K562 (cell line): ENCODE data around the gene VKORC1. TPM values are rescaled to one million over a fixed set of nuclear protein-coding genes. Genes with fewer than 3 reads are reported as not detected.

Experiments used
- AFF4 ChIP-seq: sonication (generic); formaldehyde crosslinking; IDR thresholded peaks from 2 replicates; pipeline ENCODE4 v1.8.0; 2023; ENCODE audit warnings: mild to moderate bottlenecking, missing genetic modification reagents
- ARHGAP35 ChIP-seq: fragments of 450-650 bp; IDR thresholded peaks from 2 replicates; pipeline ENCODE4 v1.6.1; 2018; ENCODE audit not compliant: partially characterized antibody
- BACH1 ChIP-seq: fragments of 200-800 bp; sonication (Bioruptor generic); IDR thresholded peaks from 2 replicates; pipeline ENCODE4 v1.6.1; 2016; ENCODE audit warnings: missing genetic modification characterization, missing compliant biosample characterization
- BDP1 ChIP-seq: IDR thresholded peaks from 3 replicates; pipeline ENCODE4 v1.6.1; 2011; ENCODE audit not compliant: insufficient read length, insufficient read depth
- HDAC2 ChIP-seq: fragments of 450-650 bp; IDR thresholded peaks from 2 replicates; pipeline ENCODE4 v1.6.1; 2016; ENCODE audit warnings: mild to moderate bottlenecking
- HNRNPL ChIP-seq: fragments of 200-400 bp; formaldehyde crosslinking; IDR thresholded peaks from 2 replicates; pipeline ENCODE4 v1.6.1; 2017; ENCODE audit warnings: low read depth, mild to moderate bottlenecking, low read length
- IFI16 ChIP-seq: fragments of 250-450 bp; sonication (Bioruptor Pico); IDR thresholded peaks from 2 replicates; pipeline ENCODE4 v2.1.2; 2022; ENCODE audit warnings: mild to moderate bottlenecking, inconsistent platforms
- ILF3 ChIP-seq: fragments of 450-650 bp; IDR thresholded peaks from 2 replicates; pipeline ENCODE4 v1.6.1; 2018; ENCODE audit warnings: antibody characterized with exemption, mild to moderate bottlenecking, moderate library complexity, borderline replicate concordance
- KAT7 ChIP-seq: sonication (generic); formaldehyde crosslinking; IDR thresholded peaks from 2 replicates; pipeline ENCODE4 v1.8.0; 2022; ENCODE audit warnings: missing genetic modification reagents, mild to moderate bottlenecking, borderline replicate concordance
- NR1H2 ChIP-seq: sonication (generic); formaldehyde crosslinking; IDR thresholded peaks from 2 replicates; pipeline ENCODE4 v1.4.0; 2020; ENCODE audit warnings: mild to moderate bottlenecking, missing genetic modification reagents
- PHB2 ChIP-seq: fragments of 450-650 bp; IDR thresholded peaks from 2 replicates; pipeline ENCODE4 v1.6.1; 2017; ENCODE audit warnings: low read depth
- PHF8 ChIP-seq: fragments of 200-600 bp; sonication (generic); IDR thresholded peaks from 2 replicates; pipeline ENCODE4 v1.6.1; 2012; ENCODE audit warnings: mixed run types, mild to moderate bottlenecking, inconsistent platforms, low read length, moderate library complexity, borderline replicate concordance
- PML ChIP-seq: IDR thresholded peaks from 2 replicates; pipeline ENCODE4 v1.6.1; 2012; ENCODE audit warnings: low read length, inconsistent platforms
- RBM15 ChIP-seq: fragments of 200-400 bp; formaldehyde crosslinking; IDR thresholded peaks from 2 replicates; pipeline ENCODE4 v1.6.1; 2018; ENCODE audit warnings: mild to moderate bottlenecking, low read length, moderate library complexity; ENCODE audit not compliant: insufficient read depth
- SMAD1 ChIP-seq: fragments of 150-350 bp; IDR thresholded peaks from 2 replicates; pipeline ENCODE4 v1.6.1; 2014; ENCODE audit warnings: low read length, low read depth; ENCODE audit not compliant: partially characterized antibody
- ZBTB8A ChIP-seq: fragments of 450-650 bp; IDR thresholded peaks from 2 replicates; pipeline ENCODE4 v1.6.1; 2018; ENCODE audit warnings: mild to moderate bottlenecking, moderate library complexity; ENCODE audit not compliant: partially characterized antibody
- ZFP36 ChIP-seq: fragments of 150-350 bp; IDR thresholded peaks from 2 replicates; pipeline ENCODE4 v1.6.1; 2018; ENCODE audit warnings: low read length, low read depth; ENCODE audit not compliant: partially characterized antibody
- ZKSCAN3 ChIP-seq: fragments of 250-450 bp; sonication (Bioruptor Pico); IDR thresholded peaks from 2 replicates; pipeline ENCODE4 v1.4.0; 2020
- ZNF143 ChIP-seq: sonication (generic); formaldehyde crosslinking; IDR thresholded peaks from 2 replicates; pipeline ENCODE4 v1.9.0; 2022; ENCODE audit warnings: mild to moderate bottlenecking, missing genetic modification reagents
- ZNF311 ChIP-seq: fragments of 250-450 bp; sonication (Bioruptor Pico); IDR thresholded peaks from 2 replicates; pipeline ENCODE4 v1.4.0; 2020; ENCODE audit warnings: mild to moderate bottlenecking, moderate library complexity
- ZNF316 ChIP-seq: fragments of 450-650 bp; IDR thresholded peaks from 2 replicates; pipeline ENCODE4 v1.6.1; 2016
- ZNF57 ChIP-seq: fragments of 450-650 bp; formaldehyde crosslinking; IDR thresholded peaks from 2 replicates; pipeline ENCODE4 v1.4.0; 2020; ENCODE audit warnings: mild to moderate bottlenecking, moderate library complexity
- ZNF696 ChIP-seq: fragments of 250-450 bp; sonication (Bioruptor Pico); conservative IDR thresholded peaks from 2 replicates; pipeline ENCODE4 v1.4.0; 2020; ENCODE audit warnings: mild to moderate bottlenecking, moderate library complexity
- polyA plus RNA-seq, 8 experiments: library from polyadenylated mRNA; depleted of rRNA in 4 of 8; stranded (reverse) in 5 of 8; unstranded in 3 of 8; fragments of >200 nt; fragmentation: Nextera tagmentation in 2 of 8; fragmentation: Illumina TruSeq in 1 of 8; extraction: Ambion mirVana in 2 of 8; extraction: Trizol in 1 of 8; gene quantifications; 2 replicates each; pipeline versions ENCODE4 v1.2.1 to v1.2.3, GENCODE V29; 2011 to 2014; ENCODE audit warnings: inconsistent platforms in 1 of 8, missing spikeins in 1 of 8
- total RNA-seq, 7 experiments: library from RNA; depleted of rRNA in 6 of 7; stranded (reverse); fragments of >200 nt in 6 of 7; fragmentation: Illumina TruSeq in 2 of 7; extraction: Trizol in 2 of 7; gene quantifications; 2 replicates each; pipeline versions ENCODE4 v1.2.1 to v1.2.3, GENCODE V29; 2011 to 2021; ENCODE audit warnings: low replicate concordance in 1 of 7
- TF ChIP-seq, protein P1 (sequence below): sonication (generic); IDR thresholded peaks from 2 replicates; pipeline ENCODE4 v1.6.1; 2016

VKORC1 gene
- total and polyA plus RNA-seq, 9 of the 15 experiments (the other 6 are each of a cell fraction or from before 2014, with no cell fraction given) = 30.0 to 119 (median 62.1) TPM

DNA sequence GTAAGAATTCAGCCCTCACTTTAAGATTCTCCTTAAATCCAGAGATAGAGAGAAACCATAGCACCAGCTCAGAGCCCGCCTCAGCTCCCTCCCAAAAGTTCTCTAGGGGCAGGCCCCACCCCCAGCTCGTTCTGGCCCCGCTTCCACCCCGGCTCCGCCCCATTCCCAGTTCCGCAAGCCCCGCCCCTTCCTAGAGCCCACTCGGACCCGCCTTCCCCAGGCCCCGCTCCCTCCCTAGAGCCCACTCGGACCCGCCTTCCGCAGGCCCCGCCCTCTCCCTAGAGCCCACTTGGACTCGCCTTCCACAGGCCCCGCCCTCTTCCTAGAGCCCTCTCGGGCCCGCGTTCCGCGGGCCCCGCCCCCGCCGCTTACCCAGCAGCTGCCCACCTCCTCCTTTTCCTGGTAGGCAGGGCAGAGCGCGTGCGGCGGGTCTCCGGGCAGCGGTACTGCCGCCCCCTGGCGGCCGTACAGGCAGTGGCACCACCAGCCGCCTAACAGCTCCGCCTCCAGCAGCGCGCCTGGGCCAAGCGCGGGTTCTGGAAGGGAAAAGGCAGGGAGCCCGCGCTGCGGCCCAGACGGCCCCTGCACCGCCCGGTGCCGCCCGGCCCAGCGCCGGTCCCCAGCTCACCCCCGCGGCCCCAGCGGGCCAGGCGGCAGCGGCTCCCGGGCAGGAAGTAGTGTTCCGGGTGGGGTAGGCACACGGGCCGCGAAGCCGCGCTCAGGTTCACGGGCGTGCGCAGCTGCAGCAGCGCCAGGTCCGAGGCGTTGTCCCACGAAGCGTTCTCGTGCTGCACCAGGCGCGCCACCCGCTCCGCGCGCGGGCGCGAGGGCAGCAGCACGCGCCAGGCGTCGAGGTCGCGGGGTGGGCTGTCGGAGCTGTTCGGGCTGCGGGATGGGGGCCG, 47.8 kb upstream of the VKORC1 start (continued):
- TF ChIP-seq ZFP36 (no peak), IFI16 (CRISPR knock-in tag) (no peak), ILF3 (no peak), ARHGAP35 (no peak), NR1H2 (no peak), ZNF311 (CRISPR knock-in tag) (no peak), PHF8 (peak; percentile 40; the same call in 1 of the 2 replicates), ZNF696 (CRISPR knock-in tag) (no peak), PML (no peak), AFF4 (no peak), PHB2 (no peak), KAT7 (CRISPR knock-in tag) (no peak; the same call in 1 of the 2 replicates), SMAD1 (no peak), BACH1 (no peak), RBM15 (no peak), ZKSCAN3 (CRISPR knock-in tag) (no peak), ZBTB8A (no peak), HNRNPL (peak; percentile 100), ZNF57 (CRISPR knock-in tag) (no peak), ZNF143 (no peak; the same call in 1 of the 2 replicates), ZNF316 (no peak), HDAC2 (0 out of 2 replicates have a peak, but pooled peaks have one; percentile 22), BDP1 (no peak)
- TF ChIP-seq, protein P1, sequence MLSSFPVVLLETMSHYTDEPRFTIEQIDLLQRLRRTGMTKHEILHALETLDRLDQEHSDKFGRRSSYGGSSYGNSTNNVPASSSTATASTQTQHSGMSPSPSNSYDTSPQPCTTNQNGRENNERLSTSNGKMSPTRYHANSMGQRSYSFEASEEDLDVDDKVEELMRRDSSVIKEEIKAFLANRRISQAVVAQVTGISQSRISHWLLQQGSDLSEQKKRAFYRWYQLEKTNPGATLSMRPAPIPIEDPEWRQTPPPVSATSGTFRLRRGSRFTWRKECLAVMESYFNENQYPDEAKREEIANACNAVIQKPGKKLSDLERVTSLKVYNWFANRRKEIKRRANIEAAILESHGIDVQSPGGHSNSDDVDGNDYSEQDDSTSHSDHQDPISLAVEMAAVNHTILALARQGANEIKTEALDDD = no peak
